Sigmoid colon (tissue), 4 donors: ENCODE results near the gene SLC2A13.

Source experiments
- CTCF ChIP-seq, 4 experiments: fragments of 450-650 bp in 3 of 4; fragments of 200-600 bp in 1 of 4; IDR thresholded peaks; one replicate each; pipeline ENCODE4 v1.5.1; 2016 to 2019; ENCODE audit warnings: antibody characterized with exemption in 4 of 4, mild to moderate bottlenecking in 3 of 4, moderate library complexity in 2 of 4
- POLR2AphosphoS5 ChIP-seq, 4 donors: sonication (generic); formaldehyde crosslinking; IDR thresholded peaks; one replicate each; pipeline ENCODE4 v1.6.1; 2017; ENCODE audit warnings: antibody characterized with exemption in 4 of 4

GRCh38 chr12:39868328-39868725 is 237.6 kb downstream of the SLC2A13 start:
- no peak for TF ChIP-seq CTCF (IDR thresholded peaks at IDR 0.05)
- no peak for TF ChIP-seq POLR2AphosphoS5 (IDR thresholded peaks at IDR 0.05)
